ENCODE data around the gene UBAC2.

DNA sequence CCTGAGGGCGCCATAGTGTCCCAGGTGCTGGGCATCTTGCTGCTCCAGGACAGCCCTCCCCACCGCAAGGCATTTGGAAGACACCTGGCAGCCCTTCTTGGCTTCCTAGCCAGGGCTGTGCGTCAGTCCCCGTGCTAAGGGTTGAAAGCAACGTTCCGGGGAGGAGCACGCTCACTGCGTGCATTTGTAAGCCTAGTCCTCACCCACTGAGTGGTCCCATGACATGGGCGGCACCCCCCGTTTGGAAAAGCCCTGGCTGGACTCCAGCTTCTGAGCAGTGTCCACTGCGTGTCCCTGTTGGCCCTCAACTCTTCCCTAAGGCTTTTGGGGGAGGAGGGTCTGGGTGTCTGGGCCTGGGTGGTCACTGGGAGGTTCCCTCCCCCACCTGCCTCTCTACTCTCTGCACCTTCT lies 182.9 kb downstream of the UBAC2 start:
- TF ChIP-seq JUND (IDR thresholded peaks at IDR 0.05) (no peak), YY1 (IDR thresholded peaks at IDR 0.05) (no peak), FOXA1 (IDR thresholded peaks at IDR 0.05) (no peak)
- TF ChIP-seq, protein P1, sequence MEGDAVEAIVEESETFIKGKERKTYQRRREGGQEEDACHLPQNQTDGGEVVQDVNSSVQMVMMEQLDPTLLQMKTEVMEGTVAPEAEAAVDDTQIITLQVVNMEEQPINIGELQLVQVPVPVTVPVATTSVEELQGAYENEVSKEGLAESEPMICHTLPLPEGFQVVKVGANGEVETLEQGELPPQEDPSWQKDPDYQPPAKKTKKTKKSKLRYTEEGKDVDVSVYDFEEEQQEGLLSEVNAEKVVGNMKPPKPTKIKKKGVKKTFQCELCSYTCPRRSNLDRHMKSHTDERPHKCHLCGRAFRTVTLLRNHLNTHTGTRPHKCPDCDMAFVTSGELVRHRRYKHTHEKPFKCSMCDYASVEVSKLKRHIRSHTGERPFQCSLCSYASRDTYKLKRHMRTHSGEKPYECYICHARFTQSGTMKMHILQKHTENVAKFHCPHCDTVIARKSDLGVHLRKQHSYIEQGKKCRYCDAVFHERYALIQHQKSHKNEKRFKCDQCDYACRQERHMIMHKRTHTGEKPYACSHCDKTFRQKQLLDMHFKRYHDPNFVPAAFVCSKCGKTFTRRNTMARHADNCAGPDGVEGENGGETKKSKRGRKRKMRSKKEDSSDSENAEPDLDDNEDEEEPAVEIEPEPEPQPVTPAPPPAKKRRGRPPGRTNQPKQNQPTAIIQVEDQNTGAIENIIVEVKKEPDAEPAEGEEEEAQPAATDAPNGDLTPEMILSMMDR (IDR thresholded peaks at IDR 0.05; ENCODE audit: low read depth, low read length, missing input control): no peak
